T47D (cell line): Measurements from ENCODE around the gene ATP6V1C2.

Source experiments
- DNase-seq, 2 experiments: peaks; one replicate each; pipeline versions ENCODE4 v3.0.0 to v3.0.0-alpha.2; 2011 to 2012; ENCODE audit warnings: low read depth in 1 of 2, low spot score in 1 of 2
- JUND ChIP-seq: IDR thresholded peaks from 2 replicates; pipeline ENCODE4 v1.6.1; 2012; ENCODE audit warnings: low read depth
- in situ Hi-C: cut with HindIII; loops from 2 replicates; pipeline ENCODE4 v1.10.0; 2016; ENCODE audit warnings: low sequenced_read_pairs, low pct_unique_long_range_greater_than_20kb

ATP6V1C2 gene, protein sequence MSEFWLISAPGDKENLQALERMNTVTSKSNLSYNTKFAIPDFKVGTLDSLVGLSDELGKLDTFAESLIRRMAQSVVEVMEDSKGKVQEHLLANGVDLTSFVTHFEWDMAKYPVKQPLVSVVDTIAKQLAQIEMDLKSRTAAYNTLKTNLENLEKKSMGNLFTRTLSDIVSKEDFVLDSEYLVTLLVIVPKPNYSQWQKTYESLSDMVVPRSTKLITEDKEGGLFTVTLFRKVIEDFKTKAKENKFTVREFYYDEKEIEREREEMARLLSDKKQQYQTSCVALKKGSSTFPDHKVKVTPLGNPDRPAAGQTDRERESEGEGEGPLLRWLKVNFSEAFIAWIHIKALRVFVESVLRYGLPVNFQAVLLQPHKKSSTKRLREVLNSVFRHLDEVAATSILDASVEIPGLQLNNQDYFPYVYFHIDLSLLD

DNA sequence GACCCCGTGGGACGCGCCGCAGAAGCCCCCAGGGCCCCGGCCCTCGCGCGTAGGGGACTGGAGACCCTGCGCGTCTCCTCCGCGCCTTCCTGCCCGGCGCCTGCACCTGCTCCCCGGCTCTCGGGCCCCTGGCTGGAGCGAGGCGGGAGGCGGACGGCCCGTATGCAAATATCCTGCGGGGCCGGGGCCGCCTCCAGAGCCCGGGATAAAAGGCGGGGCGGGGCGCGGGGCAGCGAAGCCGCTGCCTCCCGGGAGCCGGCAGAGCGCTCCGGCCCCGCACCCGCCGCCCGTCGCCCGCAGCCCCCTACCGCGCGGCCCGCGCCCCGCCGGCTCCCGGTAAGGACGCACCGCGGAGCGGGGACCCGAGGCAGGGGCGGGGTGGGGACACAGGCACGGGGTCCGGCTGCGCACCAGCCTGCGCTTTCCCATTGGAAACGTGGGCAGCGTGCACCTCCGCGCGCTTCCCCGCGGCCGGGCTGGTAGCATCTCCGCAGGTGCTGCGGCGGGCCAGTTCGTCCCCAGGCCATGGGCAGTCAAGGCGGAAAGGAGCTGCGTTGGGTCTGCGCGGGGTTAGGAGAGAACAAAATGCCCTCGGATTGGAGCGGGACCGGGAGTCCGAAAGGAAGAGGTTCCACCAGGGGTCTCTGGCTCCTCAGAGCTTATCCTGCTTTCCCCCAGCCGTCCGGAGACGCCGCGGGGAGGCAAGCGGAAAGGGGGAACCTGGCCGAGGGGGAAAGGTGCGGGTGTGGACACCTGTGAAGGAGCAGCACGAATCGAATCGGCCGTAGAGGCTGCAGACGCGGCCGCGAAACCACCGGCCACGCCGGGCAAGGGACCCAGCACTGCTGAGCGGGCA lies at the start of gene ATP6V1C2:
ATP6V1C2 (plus strand) TSS at position 235 of the 856 bp plus-strand sequence. CDS start 1,220 bp downstream, outside the sequence.
- DNase-seq: peak; percentile 67 to 83
- TF ChIP-seq JUND: no peak
- in situ Hi-C loops: no loop called here

DNA sequence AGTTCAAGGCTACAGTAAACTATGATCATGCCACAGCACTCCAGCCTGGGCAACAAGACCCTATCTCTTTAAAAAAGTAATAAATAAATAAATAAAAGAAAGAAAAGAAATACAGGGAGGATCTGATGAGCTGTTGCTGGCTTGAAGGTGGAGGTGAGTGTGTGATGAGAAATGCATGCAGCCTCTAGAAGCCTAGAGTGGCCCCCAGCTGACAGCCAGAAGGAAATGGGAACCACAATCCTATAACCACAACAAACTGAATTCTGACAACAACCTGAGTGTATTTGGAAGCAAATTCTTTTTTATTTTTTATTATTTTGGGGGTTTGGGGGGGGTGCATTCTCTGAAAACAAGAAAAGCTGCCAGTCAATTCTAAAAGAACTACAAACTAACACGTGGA lies 46.3 kb upstream of the ATP6V1C2 start:
- in situ Hi-C loops: no loop called here
- no peak for TF ChIP-seq JUND

DNA sequence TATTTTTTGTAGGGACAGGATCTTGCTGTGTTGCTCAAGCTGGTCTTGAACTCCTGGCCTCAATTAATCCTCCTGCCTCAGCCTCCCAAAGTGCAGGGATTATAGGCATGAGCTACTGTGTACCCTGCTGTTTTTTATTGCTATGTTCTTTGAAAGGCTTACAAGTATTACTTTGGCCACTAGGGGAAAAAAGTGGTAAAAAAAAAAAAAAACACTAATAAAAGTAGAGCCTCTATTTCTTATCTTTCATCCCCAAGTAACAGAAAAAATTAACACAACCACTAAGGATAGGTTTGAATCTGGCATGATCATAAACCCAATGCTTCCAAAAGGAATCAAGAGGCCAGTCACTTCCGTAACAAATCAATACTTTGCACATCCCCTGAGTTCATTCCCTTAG lies 43.2 kb upstream of the ATP6V1C2 start:
- TF ChIP-seq JUND: no peak
- in situ Hi-C loops: no loop called here
- no peak for DNase-seq

More for the DNA sequence above, 46.3 kb upstream of the ATP6V1C2 start:
- DNase-seq: no peak

DNA sequence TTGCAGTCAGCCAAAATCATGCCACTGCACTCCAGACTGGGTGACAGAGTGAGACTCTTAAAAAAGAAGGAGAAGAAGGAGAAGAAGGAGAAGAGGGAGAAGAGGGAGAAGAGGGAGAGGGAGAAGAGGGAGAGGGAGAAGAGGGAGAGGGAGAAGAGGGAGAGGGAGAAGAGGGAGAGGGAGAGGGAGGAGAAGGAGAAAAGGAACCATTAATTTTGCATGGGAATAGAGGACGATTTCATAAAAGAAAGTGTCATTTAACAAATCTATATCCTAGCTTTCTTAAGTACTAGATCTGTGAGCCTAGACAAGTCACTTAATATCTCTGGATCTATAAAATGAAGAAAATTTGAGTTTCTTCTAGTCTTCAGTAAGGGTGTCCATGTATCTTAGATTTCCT lies 41.2 kb upstream of the ATP6V1C2 start:
- DNase-seq: no peak
- in situ Hi-C loops: no loop called here
- no peak for TF ChIP-seq JUND

DNA sequence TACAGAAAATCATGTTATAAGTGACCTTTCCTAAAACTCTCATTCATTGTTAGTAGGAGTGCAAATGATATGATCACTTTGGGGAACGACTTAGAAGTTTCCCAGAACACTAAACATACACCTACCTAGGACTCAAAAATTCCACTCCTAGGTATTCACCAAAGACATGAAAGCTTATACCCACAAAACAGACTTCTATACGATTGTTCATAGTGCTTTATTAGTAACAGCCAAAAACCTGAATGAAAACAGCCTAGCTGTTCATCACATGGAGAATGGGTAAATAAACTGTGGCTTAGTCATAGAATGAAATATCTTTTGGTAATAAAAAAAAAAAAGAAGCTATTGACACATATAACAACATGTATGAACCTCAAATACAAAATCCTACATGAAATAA lies 40.5 kb upstream of the ATP6V1C2 start:
- no peak for TF ChIP-seq JUND
- no peak for DNase-seq
- in situ Hi-C loops: no loop called here

DNA sequence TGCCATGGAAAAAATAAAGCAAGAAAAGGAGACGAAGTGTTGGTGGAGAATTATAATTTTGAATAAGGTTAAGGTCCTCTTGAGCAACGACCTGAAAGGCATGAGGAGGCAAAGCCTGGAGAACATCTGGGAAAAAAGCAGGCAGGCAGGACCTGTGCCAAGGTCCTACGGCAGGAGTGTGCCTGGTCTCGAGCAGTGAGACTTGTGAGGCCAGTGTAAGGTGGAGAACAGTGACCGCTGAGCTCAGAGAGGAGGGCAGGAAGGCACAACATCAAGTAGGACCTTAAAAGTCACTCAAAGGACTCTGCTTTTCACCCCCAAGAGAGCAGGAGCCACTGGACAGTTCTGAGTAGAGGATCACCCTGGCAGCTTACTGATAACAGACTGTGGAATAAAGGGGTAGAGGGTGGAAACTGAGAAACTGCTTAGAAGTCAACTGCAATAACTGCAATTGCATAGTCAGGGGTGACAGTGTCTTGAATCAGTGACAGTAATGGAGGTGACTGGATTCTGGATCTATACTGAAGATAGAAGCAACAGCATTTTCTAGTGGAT lies 35.2 kb upstream of the ATP6V1C2 start:
- in situ Hi-C loops: no loop called here
- TF ChIP-seq JUND: no peak

DNA sequence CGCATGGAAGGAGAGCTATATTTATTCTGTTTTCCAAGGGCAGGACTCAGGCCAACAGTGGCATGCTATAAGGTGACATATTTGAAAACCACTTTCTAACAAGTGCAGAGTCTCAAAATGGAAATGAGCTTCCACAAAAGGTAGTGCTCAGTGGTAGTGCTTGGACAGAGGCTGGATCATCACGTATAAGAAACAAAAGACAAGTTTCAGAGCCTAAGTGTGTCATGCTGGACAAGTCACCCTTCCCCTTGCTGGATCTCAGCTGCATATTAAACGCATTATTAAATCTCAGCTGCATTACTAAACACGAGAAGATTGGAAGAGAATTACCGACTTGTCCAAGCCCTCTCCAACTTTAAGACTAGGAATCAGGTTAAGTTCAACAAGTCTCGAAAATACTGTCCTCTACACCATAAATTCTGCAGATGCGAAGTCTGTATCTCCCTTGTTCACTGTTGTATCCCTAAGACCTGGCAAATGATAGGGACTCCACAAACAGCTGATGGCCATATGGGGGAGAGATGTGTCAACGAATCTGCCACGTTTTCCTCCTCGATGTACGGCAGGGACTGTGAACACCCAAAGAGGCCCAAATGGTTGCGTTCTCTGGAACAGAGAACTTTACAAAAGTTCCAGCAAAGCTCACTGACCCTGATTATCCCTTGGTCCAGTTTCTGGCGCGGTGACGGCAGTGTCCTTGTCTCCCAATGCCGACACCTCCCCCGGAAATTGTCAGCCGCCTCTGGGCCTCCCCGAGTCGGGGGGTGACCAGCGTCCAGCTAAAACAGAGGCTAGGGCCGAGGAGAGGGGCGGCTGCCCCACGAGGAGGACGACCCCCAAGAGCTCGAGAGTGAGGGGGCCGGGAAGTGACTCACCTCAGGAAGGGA lies 32.3 kb upstream of the ATP6V1C2 start:
- in situ Hi-C loops: no loop called here
- DNase-seq: no peak
- no peak for TF ChIP-seq JUND

More for the DNA sequence above, 35.2 kb upstream of the ATP6V1C2 start:
- no peak for DNase-seq

DNA sequence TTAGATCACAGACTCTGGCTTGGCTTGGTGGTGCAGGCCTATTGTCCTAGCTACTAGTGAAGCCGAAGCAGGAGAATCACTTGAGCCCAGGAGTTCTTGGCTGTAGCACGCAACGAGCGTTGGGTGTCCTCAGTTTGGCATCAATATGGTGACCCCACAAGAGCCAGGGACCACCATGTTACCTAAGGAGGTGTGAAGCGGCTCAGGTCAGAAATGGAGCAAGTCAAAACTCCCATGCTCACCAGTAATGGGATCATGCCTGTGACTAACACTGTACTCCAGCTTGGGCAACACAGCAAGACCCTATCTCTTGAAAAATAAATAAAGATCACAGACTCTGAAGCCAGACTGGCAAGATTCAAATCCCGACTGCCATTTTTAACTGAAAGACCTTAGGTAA lies 29.9 kb upstream of the ATP6V1C2 start:
- in situ Hi-C loops: no loop called here
- no peak for DNase-seq
- TF ChIP-seq JUND: no peak

DNA sequence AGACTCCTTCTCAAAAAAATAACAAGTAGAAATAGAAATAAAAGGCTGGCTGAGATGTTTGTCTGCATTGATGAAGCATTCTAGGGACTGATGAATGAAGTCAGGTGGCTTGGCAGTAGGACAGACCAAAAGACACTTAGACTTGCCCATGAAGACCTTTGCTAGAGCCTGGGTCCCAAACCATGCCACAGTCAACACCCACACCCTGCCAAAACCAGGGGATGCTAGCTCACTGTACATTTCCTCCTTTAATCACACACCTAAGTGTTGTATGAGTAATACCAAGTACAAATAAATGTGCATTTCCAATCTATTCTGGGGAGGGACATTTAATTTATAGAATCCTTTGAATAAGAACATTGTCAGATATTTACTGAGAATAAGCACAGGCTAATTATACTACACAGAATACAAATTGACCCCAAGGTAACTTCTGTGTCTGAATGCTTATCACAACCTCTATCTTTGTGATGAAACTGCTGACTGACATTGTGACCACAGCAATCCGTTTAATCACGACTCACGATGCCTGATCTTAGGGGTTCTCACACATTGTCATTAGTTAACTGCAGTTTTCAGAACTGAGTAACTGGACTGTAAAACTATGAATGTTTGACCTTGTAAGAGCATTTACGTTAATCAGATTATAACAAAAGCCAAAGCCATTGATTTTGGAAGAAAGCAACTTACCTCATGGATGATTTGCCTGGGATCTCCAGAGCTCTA lies 21.2 kb upstream of the ATP6V1C2 start:
- no peak for DNase-seq
- no peak for TF ChIP-seq JUND
- in situ Hi-C loops: no loop called here

DNA sequence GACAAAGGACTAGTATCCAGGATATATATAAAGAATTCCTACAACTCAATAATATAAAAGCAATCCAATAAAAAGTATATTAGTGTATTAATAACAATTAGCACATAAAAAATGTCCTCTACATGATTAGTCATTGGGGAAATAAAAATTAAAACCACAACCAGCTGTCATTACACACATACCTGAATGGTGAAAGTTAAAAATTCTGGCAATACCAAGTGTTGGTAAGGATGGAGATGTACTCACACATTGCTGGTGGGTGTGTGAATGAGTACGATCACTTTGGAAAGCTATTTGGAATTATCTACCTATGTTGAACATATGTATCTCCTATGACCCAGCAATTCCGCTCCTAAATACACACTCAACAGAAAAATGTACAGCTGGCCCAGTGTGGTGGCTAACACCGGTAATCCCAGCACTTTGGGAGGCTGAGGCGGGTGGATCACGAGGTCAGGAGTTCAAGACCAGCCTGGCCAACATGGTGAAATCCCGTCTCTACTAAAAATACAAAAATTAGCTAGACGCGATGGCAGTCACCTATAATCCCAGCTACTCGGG lies 17.3 kb upstream of the ATP6V1C2 start:
- in situ Hi-C loops: no loop called here
- no peak for DNase-seq
- no peak for TF ChIP-seq JUND

DNA sequence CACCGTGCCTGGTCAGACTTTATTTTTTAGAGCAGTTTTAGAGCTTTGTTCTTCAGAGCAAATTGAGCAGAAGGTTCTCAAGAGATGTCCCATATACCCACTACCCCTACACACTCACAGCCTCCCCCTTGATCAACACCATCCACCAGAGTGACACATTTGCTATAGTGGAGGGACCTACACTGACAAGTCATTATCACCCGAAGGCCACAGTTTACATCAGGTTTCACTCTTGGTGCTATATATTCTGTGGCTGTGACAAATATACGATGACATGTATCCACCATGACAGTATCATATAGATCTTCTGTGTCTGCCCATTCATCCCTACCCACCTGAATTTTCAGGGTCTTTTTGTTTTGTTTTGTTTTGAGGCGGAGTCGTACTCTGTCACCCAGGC lies 15.4 kb upstream of the ATP6V1C2 start:
- TF ChIP-seq JUND: no peak
- in situ Hi-C loops: no loop called here
- DNase-seq: no peak
